ENCODE measurements around the gene GXYLT2. TPM values are rescaled to one million over a fixed set of nuclear protein-coding genes. Genes with fewer than 3 reads are reported as not detected.

The GXYLT2 gene
- total and polyA plus RNA-seq, 2 experiments from 2014 or later, result 2.0 to 5.8 TPM

- DNase-seq (ENCODE audit: low spot score) (no peak), ATAC-seq (no peak)
- Mint-ChIP-seq H3K9me3 (no peaks in the 10 kb centered on the region; the same call in 2 of the 3 replicates), H3K4me3 (no peak overlapping the region), H3K27me3 (ENCODE audit: insufficient read depth, low read depth, poor library complexity) (no peaks in the 10 kb centered on the region), H3K36me3 (ENCODE audit: low read depth) (no peaks in the 10 kb centered on the region), H3K4me1 (peaks cover 4% of the 10 kb centered on the region), H3K27ac (no peak overlapping the region)
- Histone ChIP-seq H3F3A (replicated peaks; ENCODE audit: low read depth) (no peaks in the 10 kb centered on the region), H4K20me1 (replicated peaks; ENCODE audit: insufficient read depth) (no peaks in the 10 kb centered on the region), H3K27me3 (ENCODE audit: insufficient read depth) (no peaks in the 10 kb centered on the region), H3K4me2 (no peak overlapping the region), H2AFZ (no peak overlapping the region), H3K4me1 (ENCODE audit: insufficient read depth) (peaks cover 8% of the 10 kb centered on the region; the same call in 1 of the 2 replicates), H3K79me2 (replicated peaks; ENCODE audit: insufficient read depth) (no peaks in the 10 kb centered on the region), H3K9me2 (ENCODE audit: insufficient read depth) (no peaks in the 10 kb centered on the region), H3K4me3 (no peak overlapping the region), H3K27ac (ENCODE audit: low read depth) (peak overlapping the region; percentile 51; the same call in 1 of the 2 replicates), H3K36me3 (ENCODE audit: insufficient read depth) (no peaks in the 10 kb centered on the region)
- TF ChIP-seq, protein P1, sequence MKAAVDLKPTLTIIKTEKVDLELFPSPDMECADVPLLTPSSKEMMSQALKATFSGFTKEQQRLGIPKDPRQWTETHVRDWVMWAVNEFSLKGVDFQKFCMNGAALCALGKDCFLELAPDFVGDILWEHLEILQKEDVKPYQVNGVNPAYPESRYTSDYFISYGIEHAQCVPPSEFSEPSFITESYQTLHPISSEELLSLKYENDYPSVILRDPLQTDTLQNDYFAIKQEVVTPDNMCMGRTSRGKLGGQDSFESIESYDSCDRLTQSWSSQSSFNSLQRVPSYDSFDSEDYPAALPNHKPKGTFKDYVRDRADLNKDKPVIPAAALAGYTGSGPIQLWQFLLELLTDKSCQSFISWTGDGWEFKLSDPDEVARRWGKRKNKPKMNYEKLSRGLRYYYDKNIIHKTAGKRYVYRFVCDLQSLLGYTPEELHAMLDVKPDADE (IDR thresholded peaks at IDR 0.05), result no peak
- TF ChIP-seq EZH2 (IDR thresholded peaks at IDR 0.05; ENCODE audit: low read depth, unreplicated experiment) (no peak), ZNF331 (CRISPR knock-in tag; IDR thresholded peaks at IDR 0.05; ENCODE audit: low read depth) (no peak), CTCF (conservative IDR thresholded peaks at IDR 0.05; ENCODE audit: low read depth in 2 of 2) (no peak), STAT1 (IDR thresholded peaks at IDR 0.05; ENCODE audit: unreplicated experiment) (no peak), REST (IDR thresholded peaks at IDR 0.05; ENCODE audit: unreplicated experiment) (no peak), POLR2AphosphoS5 (IDR thresholded peaks at IDR 0.05; ENCODE audit: low read depth) (no peak), CREB1 (CRISPR knock-in tag; IDR thresholded peaks at IDR 0.05; ENCODE audit: low read depth) (no peak)
Observed at GRCh38 chr3:72942427-72942826, 54.6 kb downstream of the GXYLT2 start.

DNA sequence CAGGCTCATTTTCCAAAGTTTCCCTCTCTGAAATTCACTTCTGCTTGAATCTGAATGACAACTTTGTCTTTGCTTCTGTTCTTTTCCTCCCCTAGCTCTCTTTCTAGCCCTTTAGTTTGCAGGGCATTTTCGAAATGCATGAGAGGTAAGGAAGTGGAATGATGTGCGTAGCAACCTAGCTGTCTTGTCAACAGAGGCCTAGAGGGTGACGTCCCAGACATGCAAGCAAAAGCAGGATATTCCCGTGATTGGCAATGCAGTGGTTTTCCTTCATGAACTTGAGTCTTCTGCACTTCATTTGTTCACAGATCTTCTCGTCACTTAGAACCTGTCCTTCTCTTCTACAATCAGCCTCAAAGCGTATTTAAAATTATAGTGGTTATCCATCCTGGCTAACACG is 56.9 kb downstream of the GXYLT2 start:
- TF ChIP-seq EZH2 (IDR thresholded peaks at IDR 0.05; ENCODE audit: low read depth, unreplicated experiment), result no peak
- H3K4me2 ChIP-seq, result no peak overlapping the region
- H3K79me2 ChIP-seq (replicated peaks; ENCODE audit: insufficient read depth), result no peaks in the 10 kb centered on the region
- H2AFZ ChIP-seq, result no peak overlapping the region
- H4K20me1 ChIP-seq (replicated peaks; ENCODE audit: insufficient read depth), result no peaks in the 10 kb centered on the region
- H3K27me3 Mint-ChIP-seq (ENCODE audit: insufficient read depth, low read depth, poor library complexity), result no peaks in the 10 kb centered on the region
- H3K36me3 Mint-ChIP-seq (ENCODE audit: low read depth), result no peaks in the 10 kb centered on the region
- no peaks in the 10 kb centered on the region for H3K9me2 ChIP-seq (ENCODE audit: insufficient read depth)
- H3K27me3 ChIP-seq (ENCODE audit: insufficient read depth), result no peaks in the 10 kb centered on the region
- H3K36me3 ChIP-seq (ENCODE audit: insufficient read depth), result no peaks in the 10 kb centered on the region
- no peaks in the 10 kb centered on the region; the same call in 2 of the 3 replicates for H3K9me3 Mint-ChIP-seq
- no peak overlapping the region for H3K4me3 ChIP-seq
- no peak for DNase-seq (ENCODE audit: low spot score)
- H3K4me1 Mint-ChIP-seq, result no peaks in the 10 kb centered on the region; the same call in 2 of the 3 replicates
- ATAC-seq, result no peak
- H3K27ac Mint-ChIP-seq, result no peak overlapping the region
- H3F3A ChIP-seq (replicated peaks; ENCODE audit: low read depth), result no peaks in the 10 kb centered on the region
- no peak overlapping the region for H3K4me3 Mint-ChIP-seq
- H3K27ac ChIP-seq (ENCODE audit: low read depth), result no peak overlapping the region
- H3K4me1 ChIP-seq (ENCODE audit: insufficient read depth), result peaks cover 8% of the 10 kb centered on the region; the same call in 1 of the 2 replicates

Measured in GM23338 (cell line).